Osteoblast (primary cell): ENCODE results near the gene STARD10. TPM values are rescaled to one million over a fixed set of nuclear protein-coding genes. Genes with fewer than 3 reads are reported as not detected.

ENCODE experiments used
- DNase-seq: peaks from one replicate; pipeline ENCODE4 v3.0.0; 2011; ENCODE audit warnings: low spot score, mixed read lengths; ENCODE audit not compliant: insufficient read length; ENCODE audit errors: missing footprints
- H2AFZ ChIP-seq: 2 replicates; pipeline ENCODE4 v1.6.0; 2011; ENCODE audit warnings: mild to moderate bottlenecking, low read length
- H3K27ac ChIP-seq: 2 replicates; pipeline ENCODE4 v1.5.1; 2011; ENCODE audit warnings: mild to moderate bottlenecking, low read depth, low read length, moderate library complexity
- H3K27me3 ChIP-seq: 2 replicates; pipeline ENCODE4 v1.6.0; 2012; ENCODE audit warnings: mild to moderate bottlenecking, control low read depth, inconsistent platforms, low read length, moderate library complexity; ENCODE audit not compliant: insufficient read depth
- H3K36me3 ChIP-seq: 2 replicates; pipeline ENCODE4 v1.5.1; 2011; ENCODE audit warnings: mild to moderate bottlenecking, low read length, control low read depth, moderate library complexity; ENCODE audit not compliant: insufficient read depth
- H3K4me1 ChIP-seq: 2 replicates; pipeline ENCODE4 v1.5.1; 2011; ENCODE audit warnings: mild to moderate bottlenecking, low read length, control low read depth, moderate library complexity; ENCODE audit not compliant: insufficient read depth
- H3K4me2 ChIP-seq: 2 replicates; pipeline ENCODE4 v1.6.0; 2011; ENCODE audit warnings: mild to moderate bottlenecking, low read length; ENCODE audit not compliant: insufficient read depth
- H3K4me3 ChIP-seq: fragments of 200-600 bp; sonication (generic); 3 replicates; pipeline ENCODE4 v1.5.1; 2012; ENCODE audit warnings: mild to moderate bottlenecking, low read length, inconsistent platforms; ENCODE audit not compliant: insufficient read depth
- H3K79me2 ChIP-seq: 2 replicates; pipeline ENCODE4 v1.6.0; 2012; ENCODE audit warnings: mild to moderate bottlenecking, low read length, control low read depth, inconsistent platforms; ENCODE audit not compliant: insufficient read depth
- H3K9me3 ChIP-seq: 2 replicates; pipeline ENCODE4 v1.5.1; 2011; ENCODE audit warnings: low read depth, low read length, control low read depth
- H4K20me1 ChIP-seq: 2 replicates; pipeline ENCODE4 v1.6.0; 2012; ENCODE audit warnings: mild to moderate bottlenecking, low read length, control low read depth; ENCODE audit not compliant: insufficient read depth
- CTCF ChIP-seq: IDR thresholded peaks from 2 replicates; pipeline ENCODE4 v1.5.1; 2011; ENCODE audit warnings: mild to moderate bottlenecking, low read depth, low read length, moderate library complexity; ENCODE audit errors: extremely low read depth
- total RNA-seq: library from RNA; depleted of rRNA; stranded (reverse); fragments of >200 nt; gene quantifications from 2 replicates; pipeline ENCODE4 v1.2.3, GENCODE V29; 2012

The STARD10 gene
- total RNA-seq, 1 donor, result 25.7 TPM

GRCh38 chr11:72825661-72826060 lies 31.8 kb upstream of the STARD10 start:
- no peak overlapping the region for H3K4me2 ChIP-seq
- peaks cover 22% of the 10 kb centered on the region for H3K4me1 ChIP-seq
- DNase-seq, result no peak
- peaks cover 3% of the 10 kb centered on the region for H4K20me1 ChIP-seq
- no peak overlapping the region for H2AFZ ChIP-seq
- TF ChIP-seq CTCF, result no peak
- no peaks in the 10 kb centered on the region for H3K79me2 ChIP-seq
- H3K27me3 ChIP-seq, result no peaks in the 10 kb centered on the region
- H3K27ac ChIP-seq, result no peak overlapping the region
- H3K9me3 ChIP-seq, result no peaks in the 10 kb centered on the region
- peaks cover 6% of the 10 kb centered on the region for H3K36me3 ChIP-seq
- no peak overlapping the region for H3K4me3 ChIP-seq

GRCh38 chr11:72824811-72825505 lies 31.1 kb upstream of the STARD10 start:
- no peaks in the 10 kb centered on the region for H3K27me3 ChIP-seq
- H3K9me3 ChIP-seq, result no peaks in the 10 kb centered on the region
- H3K4me1 ChIP-seq, result peaks cover 22% of the 10 kb centered on the region
- no peak overlapping the region for H2AFZ ChIP-seq
- no peak overlapping the region for H3K4me3 ChIP-seq
- no peak overlapping the region for H3K27ac ChIP-seq
- peaks cover 6% of the 10 kb centered on the region for H3K36me3 ChIP-seq
- no peaks in the 10 kb centered on the region for H3K79me2 ChIP-seq
- no peak overlapping the region for H3K4me2 ChIP-seq
- peaks cover 3% of the 10 kb centered on the region for H4K20me1 ChIP-seq
- DNase-seq, result no peak
- TF ChIP-seq CTCF, result no peak

- H3K27ac ChIP-seq, result no peak overlapping the region
Observed at GRCh38 chr11:72824020-72824419, 30.2 kb upstream of the STARD10 start.

More at GRCh38 chr11:72824020-72824419, 30.2 kb upstream of the STARD10 start:
- H3K79me2 ChIP-seq, result no peaks in the 10 kb centered on the region
- H2AFZ ChIP-seq, result no peak overlapping the region
- H3K36me3 ChIP-seq, result peaks cover 6% of the 10 kb centered on the region
- no peaks in the 10 kb centered on the region for H3K9me3 ChIP-seq
- peaks cover 3% of the 10 kb centered on the region for H4K20me1 ChIP-seq
- no peak overlapping the region for H3K4me3 ChIP-seq
- no peak overlapping the region for H3K4me2 ChIP-seq
- TF ChIP-seq CTCF, result no peak
- DNase-seq, result no peak
- H3K27me3 ChIP-seq, result no peaks in the 10 kb centered on the region
- H3K4me1 ChIP-seq, result peaks cover 22% of the 10 kb centered on the region
